HepG2 (cell line): Measurements from ENCODE around the gene CDK14. TPM values are rescaled to one million over a fixed set of nuclear protein-coding genes. Genes with fewer than 3 reads are reported as not detected.

Experiments
- ATAC-seq: fragments of 200-7000 bp; cut with Tn5 transposase; 3 replicates; pipeline ENCODE4 v1.9.1; 2020; ENCODE audit warnings: mild to moderate bottlenecking, moderate library complexity
- BruUV-seq: library from RNA; stranded (reverse); fragments of 400-500 nt; replicated peaks from 2 replicates; lab custom pipeline; 2021; lab: Mats Ljungman, UMichigan
- CTCF ChIA-PET: fragments of 300-600 bp; formaldehyde crosslinking; extraction: SDS; loops from one replicate; lab custom pipeline; 2021; ENCODE audit warnings: low total read pairs, inconsistent platforms, low intra/inter-chr PET ratio; lab: Yijun Ruan, JAX
- POLR2A ChIA-PET: fragments of 350-600 bp; sonication (Branson Sonifier 250); formaldehyde crosslinking; loops from one replicate; lab custom pipeline; 2020; ENCODE audit warnings: antibody characterized with exemption, inconsistent platforms; lab: Yijun Ruan, JAX
- DNase-seq: peaks from one replicate; pipeline ENCODE4 v3.0.0-alpha.2; 2015; ENCODE audit warnings: low spot score
- FAIRE-seq: peaks from 3 replicates; lab custom pipeline; 2011; peaks lifted over from hg19 to GRCh38; lab: Jason Lieb, UNC
- H2AFZ ChIP-seq: one replicate; pipeline ENCODE4 v1.6.1; 2011; ENCODE audit warnings: low read length, inconsistent platforms
- H3K27ac ChIP-seq: fragments of 300-600 bp; 3 replicates; pipeline ENCODE4 v1.8.0; 2011; ENCODE audit warnings: mixed run types, mild to moderate bottlenecking, mixed read lengths, low read length, inconsistent platforms; ENCODE audit not compliant: insufficient read depth; ENCODE audit errors: extremely low read length
- H3K27me3 ChIP-seq, 2 experiments: fragments of 200-600 bp in 1 of 2; 2 replicates in 1 of 2; 3 replicates in 1 of 2; pipeline versions ENCODE4 v1.6.0 to v1.8.0; 2011; ENCODE audit warnings: low read length in 2 of 2, mild to moderate bottlenecking in 2 of 2, moderate library complexity in 2 of 2, inconsistent platforms in 1 of 2; ENCODE audit not compliant: insufficient read depth in 2 of 2, control insufficient read depth in 1 of 2
- H3K36me3 ChIP-seq, 2 experiments: fragments of 200-600 bp in 1 of 2; replicated peaks in 1 of 2; 2 replicates in 1 of 2; 3 replicates in 1 of 2; pipeline versions ENCODE4 v1.5.1 to v1.8.0; 2011; ENCODE audit warnings: low read length in 2 of 2, inconsistent platforms in 1 of 2; ENCODE audit not compliant: insufficient read depth in 2 of 2, control insufficient read depth in 1 of 2
- H3K4me1 ChIP-seq: 2 replicates; pipeline ENCODE4 v1.5.1; 2012; ENCODE audit warnings: low read length, inconsistent platforms; ENCODE audit not compliant: insufficient read depth
- H3K4me2 ChIP-seq: 2 replicates; pipeline ENCODE4 v1.6.0; 2011; ENCODE audit warnings: low read depth, low read length, inconsistent platforms
- H3K4me3 ChIP-seq, 3 experiments: fragments of 200-600 bp in 1 of 3; sonication (generic), shearing (Covaris generic) in 1 of 3; replicated peaks in 1 of 3; 2 replicates each; pipeline ENCODE4 v1.5.1; 2011 to 2016; ENCODE audit warnings: low read length in 3 of 3, inconsistent platforms in 2 of 3, low read depth in 2 of 3, mild to moderate bottlenecking in 2 of 3, control low read depth in 1 of 3, mixed read lengths in 1 of 3; ENCODE audit not compliant: insufficient read depth in 1 of 3
- H3K79me2 ChIP-seq: one replicate; pipeline ENCODE4 v1.6.1; 2011; ENCODE audit warnings: low read length, inconsistent platforms; ENCODE audit not compliant: insufficient read depth
- H3K9ac ChIP-seq: 2 replicates; pipeline ENCODE4 v1.6.0; 2011; ENCODE audit warnings: mild to moderate bottlenecking, low read depth, low read length, inconsistent platforms; ENCODE audit not compliant: insufficient read depth
- H3K9me3 ChIP-seq: 2 replicates; pipeline ENCODE4 v1.5.1; 2012; ENCODE audit warnings: mild to moderate bottlenecking, low read length
- H4K20me1 ChIP-seq: 2 replicates; pipeline ENCODE4 v1.6.0; 2011; ENCODE audit warnings: inconsistent platforms, mild to moderate bottlenecking, low read length, moderate library complexity; ENCODE audit not compliant: insufficient read depth
- ATAD3A ChIP-seq: sonication (generic); formaldehyde crosslinking; IDR thresholded peaks from 2 replicates; pipeline ENCODE4 v1.4.0; 2020; ENCODE audit warnings: missing genetic modification reagents
- CBX1 ChIP-seq: IDR thresholded peaks from one replicate; pipeline ENCODE4 v1.6.1; 2016; ENCODE audit warnings: antibody characterized with exemption, low read depth
- FOXM1 ChIP-seq: sonication (generic); formaldehyde crosslinking; IDR thresholded peaks from 2 replicates; pipeline ENCODE4 v1.5.0; 2020; ENCODE audit warnings: missing genetic modification reagents
- KDM2A ChIP-seq: sonication (generic); formaldehyde crosslinking; IDR thresholded peaks from 2 replicates; pipeline ENCODE4 v1.4.0; 2020; ENCODE audit warnings: low read depth, missing genetic modification reagents, borderline replicate concordance
- KMT2B ChIP-seq: IDR thresholded peaks from 2 replicates; pipeline ENCODE4 v1.6.1; 2016; ENCODE audit warnings: missing genetic modification reagents, missing compliant biosample characterization
- MIER2 ChIP-seq: IDR thresholded peaks from 2 replicates; pipeline ENCODE4 v1.6.1; 2016; ENCODE audit warnings: missing biosample characterization, missing genetic modification reagents
- PLRG1 ChIP-seq: fragments of 450-650 bp; conservative IDR thresholded peaks from 2 replicates; pipeline ENCODE4 v1.6.1; 2016
- PRDM4 ChIP-seq: sonication (generic); formaldehyde crosslinking; IDR thresholded peaks from 2 replicates; pipeline ENCODE4 v1.9.0; 2021; ENCODE audit warnings: missing genetic modification reagents, borderline replicate concordance
- RFXANK ChIP-seq: IDR thresholded peaks from 2 replicates; pipeline ENCODE4 v1.6.1; 2016
- TARDBP ChIP-seq: sonication (generic); formaldehyde crosslinking; IDR thresholded peaks from 2 replicates; pipeline ENCODE4 v1.8.0; 2022; ENCODE audit warnings: mild to moderate bottlenecking, missing genetic modification reagents
- ZFP36L2 ChIP-seq: sonication (generic); formaldehyde crosslinking; IDR thresholded peaks from 2 replicates; pipeline ENCODE4 v1.4.0; 2020; ENCODE audit warnings: missing genetic modification reagents
- ZNF407 ChIP-seq: sonication (generic); formaldehyde crosslinking; IDR thresholded peaks from one replicate; pipeline ENCODE4 v1.5.1; 2020; ENCODE audit warnings: mild to moderate bottlenecking, missing genetic modification reagents; ENCODE audit errors: not compliant biosample characterization
- ZNF432 ChIP-seq: sonication (generic); formaldehyde crosslinking; IDR thresholded peaks from 2 replicates; pipeline ENCODE4 v1.5.0; 2020; ENCODE audit warnings: missing genetic modification reagents, mild to moderate bottlenecking, borderline replicate concordance
- ZSCAN5A ChIP-seq: sonication (generic); formaldehyde crosslinking; IDR thresholded peaks from 2 replicates; pipeline ENCODE4 v1.8.0; 2022; ENCODE audit warnings: mild to moderate bottlenecking, missing genetic modification reagents, borderline replicate concordance
- WGBS: methylation state at CpG from one replicate; pipeline ENCODE4 v1.1.6; 2017; ENCODE audit warnings: low lambda C conversion rate; 5-methylcytosine and 5-hydroxymethylcytosine counted together
- in situ Hi-C: cut with HindIII; loops from 2 replicates; pipeline ENCODE4 v1.10.0; 2017; ENCODE audit warnings: low pct_unique_long_range_greater_than_20kb; ENCODE audit not compliant: extremely low pct_ligation_motif_present
- intact Hi-C: fragments of 100-400 bp; cut with micrococcal nuclease; formaldehyde crosslinking; loops from one replicate; pipeline ENCODE4 v1.10.0; 2022; ENCODE audit not compliant: unreplicated experiment
- polyA plus RNA-seq, 8 experiments: library from polyadenylated mRNA; depleted of rRNA in 3 of 8; stranded (reverse) in 7 of 8; unstranded in 1 of 8; fragments of >200 nt; fragmentation: Illumina TruSeq in 4 of 8; extraction: Trizol in 4 of 8; gene quantifications; 2 replicates each; pipeline versions ENCODE4 v1.2.1 to v1.2.3, GENCODE V29; 2011 to 2016; ENCODE audit warnings: low read depth in 4 of 8, missing spikeins in 1 of 8, mixed read lengths in 1 of 8; ENCODE audit not compliant: insufficient read depth in 1 of 8
- total RNA-seq, 5 experiments: library from RNA; depleted of rRNA; stranded (reverse); fragments of >200 nt; fragmentation: Illumina TruSeq; extraction: Trizol; gene quantifications; 2 replicates each; pipeline ENCODE4 v1.2.3, GENCODE V29; 2016; ENCODE audit warnings: low read depth in 1 of 5

The CDK14 gene
- total and polyA plus RNA-seq, 2 of the 13 experiments (the other 11 are each of a cell fraction or from before 2014, with no cell fraction given), result 0.26 to 0.71 TPM

- Histone ChIP-seq H3K79me2 (no peaks in the 10 kb centered on the region), H3K9me3 (no peaks in the 10 kb centered on the region), H3K9ac (no peak overlapping the region), H3K4me2 (no peak overlapping the region), H3K27me3 (no peaks in the 10 kb centered on the region), H3K27ac (no peak overlapping the region), H3K4me1 (no peaks in the 10 kb centered on the region), H4K20me1 (no peaks in the 10 kb centered on the region), H2AFZ (no peak overlapping the region), H3K36me3 (no peaks in the 10 kb centered on the region), H3K4me3 (no peak overlapping the region)
- no peak for ATAC-seq
- intact Hi-C loops (no loop called here), in situ Hi-C loops (no loop called here)
- 6% methylated on average over 2 of the region's 2 CpGs for WGBS
- DNase-seq, result no peak
- ChIA-PET POLR2A (no interaction called here), CTCF (no interaction called here)
- no TSS peak for BruUV-seq
- FAIRE-seq, result no peak
- TF ChIP-seq PLRG1 (no peak), CBX1 (no peak), TARDBP (CRISPR knock-in tag) (no peak), PRDM4 (CRISPR knock-in tag) (no peak), ZNF432 (CRISPR knock-in tag) (no peak), ATAD3A (CRISPR knock-in tag) (no peak), MIER2 (CRISPR knock-in tag) (no peak), ZSCAN5A (no peak), FOXM1 (CRISPR knock-in tag) (no peak), KDM2A (CRISPR knock-in tag) (no peak), ZNF407 (CRISPR knock-in tag) (no peak), RFXANK (CRISPR knock-in tag) (no peak), ZFP36L2 (CRISPR knock-in tag) (no peak), KMT2B (CRISPR knock-in tag) (no peak)
Measured at GRCh38 chr7:90994121-90994520, 398.0 kb downstream of the CDK14 start.
